HepG2 (cell line): Measurements from ENCODE around the gene SMAD3. TPM values are rescaled to one million over a fixed set of nuclear protein-coding genes. Genes with fewer than 3 reads are reported as not detected.

Experiments used
- FOSL2 ChIP-seq: sonication (generic); formaldehyde crosslinking; IDR thresholded peaks from 2 replicates; pipeline ENCODE4 v1.4.0; 2020; ENCODE audit warnings: missing genetic modification reagents
- GPN1 ChIP-seq: sonication (generic); formaldehyde crosslinking; IDR thresholded peaks from 2 replicates; pipeline ENCODE4 v1.5.1; 2020; ENCODE audit warnings: missing genetic modification reagents, borderline replicate concordance
- HOXA7 ChIP-seq: sonication (generic); formaldehyde crosslinking; IDR thresholded peaks from 2 replicates; pipeline ENCODE4 v1.8.1; 2022; ENCODE audit warnings: mild to moderate bottlenecking, missing genetic modification reagents, moderate library complexity
- MEF2D ChIP-seq: sonication (generic); formaldehyde crosslinking; IDR thresholded peaks from 2 replicates; pipeline ENCODE4 v1.5.1; 2020; ENCODE audit warnings: mild to moderate bottlenecking, missing genetic modification reagents
- MEIS2 ChIP-seq: sonication (generic); formaldehyde crosslinking; IDR thresholded peaks from 2 replicates; pipeline ENCODE4 v1.9.0; 2021; ENCODE audit warnings: mild to moderate bottlenecking, missing genetic modification reagents
- NR2F1 ChIP-seq, 2 experiments: fragments of 450-650 bp in 1 of 2; formaldehyde crosslinking in 1 of 2; IDR thresholded peaks; 2 replicates each; pipeline versions ENCODE4 v1.5.0 to v1.6.1; 2016 to 2020; ENCODE audit warnings: mild to moderate bottlenecking in 1 of 2, missing compliant biosample characterization in 1 of 2, missing genetic modification reagents in 1 of 2, moderate library complexity in 1 of 2
- RNF2 ChIP-seq: fragments of 450-650 bp; conservative IDR thresholded peaks from 2 replicates; pipeline ENCODE4 v1.6.1; 2016; ENCODE audit warnings: low read depth
- ZNF670 ChIP-seq: sonication (generic); formaldehyde crosslinking; IDR thresholded peaks from 2 replicates; pipeline ENCODE4 v1.8.0; 2022; ENCODE audit warnings: mild to moderate bottlenecking, missing genetic modification reagents, borderline replicate concordance
- ZNF839 ChIP-seq: sonication (generic); formaldehyde crosslinking; IDR thresholded peaks from 2 replicates; pipeline ENCODE4 v1.4.0; 2020; ENCODE audit warnings: missing genetic modification reagents, mild to moderate bottlenecking, borderline replicate concordance
- ZNF850 ChIP-seq: sonication (generic); formaldehyde crosslinking; conservative IDR thresholded peaks from 2 replicates; pipeline ENCODE4 v1.9.0; 2021; ENCODE audit warnings: mild to moderate bottlenecking, missing genetic modification reagents
- polyA plus RNA-seq, 8 experiments: library from polyadenylated mRNA; depleted of rRNA in 3 of 8; stranded (reverse) in 7 of 8; unstranded in 1 of 8; fragments of >200 nt; fragmentation: Illumina TruSeq in 4 of 8; extraction: Trizol in 4 of 8; gene quantifications; 2 replicates each; pipeline versions ENCODE4 v1.2.1 to v1.2.3, GENCODE V29; 2011 to 2016; ENCODE audit warnings: low read depth in 4 of 8, missing spikeins in 1 of 8, mixed read lengths in 1 of 8; ENCODE audit not compliant: insufficient read depth in 1 of 8
- total RNA-seq, 5 experiments: library from RNA; depleted of rRNA; stranded (reverse); fragments of >200 nt; fragmentation: Illumina TruSeq; extraction: Trizol; gene quantifications; 2 replicates each; pipeline ENCODE4 v1.2.3, GENCODE V29; 2016; ENCODE audit warnings: low read depth in 1 of 5
- TF ChIP-seq, protein P1 (sequence below): sonication (generic); formaldehyde crosslinking; IDR thresholded peaks from 2 replicates; pipeline ENCODE4 v1.5.1; 2020; ENCODE audit warnings: mild to moderate bottlenecking, missing genetic modification reagents, moderate library complexity
- TF ChIP-seq, protein P2 (sequence below): IDR thresholded peaks from 2 replicates; pipeline ENCODE4 v1.4.0; 2020; ENCODE audit warnings: mild to moderate bottlenecking, missing genetic modification reagents
- TF ChIP-seq, protein P3 (sequence below): sonication (generic); formaldehyde crosslinking; IDR thresholded peaks from 2 replicates; pipeline ENCODE4 v1.4.0; 2020; ENCODE audit warnings: mild to moderate bottlenecking, missing genetic modification reagents, borderline replicate concordance
- TF ChIP-seq, protein P4 (sequence below): sonication (generic); formaldehyde crosslinking; IDR thresholded peaks from 2 replicates; pipeline ENCODE4 v1.4.0; 2020; ENCODE audit warnings: mild to moderate bottlenecking, low read depth, missing genetic modification reagents

SMAD3 gene
- total and polyA plus RNA-seq, 2 of the 13 experiments (the other 11 are each of a cell fraction or from before 2014, with no cell fraction given), result 8.6 to 56.3 TPM

DNA sequence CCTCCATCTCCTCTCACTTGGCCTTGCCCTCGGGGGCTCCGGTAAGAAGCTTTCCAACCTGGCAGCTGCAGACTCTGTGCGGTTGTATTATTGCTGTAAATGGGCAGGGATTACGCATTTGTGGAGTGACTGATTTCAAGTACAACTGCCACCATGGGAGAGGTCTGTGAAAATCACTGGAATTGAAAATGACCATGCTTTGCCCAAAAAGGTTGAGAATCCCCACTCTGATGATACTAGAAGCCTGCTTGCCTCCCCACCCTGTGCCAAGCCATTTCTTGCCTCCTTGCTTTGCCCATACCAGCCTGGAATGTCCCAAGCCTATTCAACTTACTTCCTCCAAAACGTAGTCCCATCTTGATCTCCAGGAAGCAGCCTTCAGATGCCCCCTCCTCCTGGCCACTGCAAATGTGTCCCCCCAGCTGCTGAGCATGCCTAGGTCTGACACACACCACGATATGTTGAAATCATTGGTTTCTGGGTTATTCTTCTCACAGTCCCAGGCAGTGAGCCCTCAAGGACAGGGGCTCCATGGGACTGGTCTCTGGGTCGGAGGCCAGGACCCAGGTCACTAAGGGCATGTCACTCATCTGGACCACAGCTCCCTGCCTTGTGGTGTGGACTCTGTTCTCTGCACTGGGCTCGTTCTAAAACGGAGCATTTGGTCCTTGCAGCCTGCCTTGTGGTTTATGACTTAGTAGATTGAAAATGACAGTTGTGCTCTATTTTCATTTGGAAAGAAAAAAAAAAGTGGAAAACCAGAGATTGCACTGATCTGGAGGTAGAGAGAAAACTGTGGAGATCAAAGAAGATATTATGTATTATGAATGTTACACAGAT, 42.9 kb downstream of the SMAD3 start (continued):
- TF ChIP-seq, protein P1, sequence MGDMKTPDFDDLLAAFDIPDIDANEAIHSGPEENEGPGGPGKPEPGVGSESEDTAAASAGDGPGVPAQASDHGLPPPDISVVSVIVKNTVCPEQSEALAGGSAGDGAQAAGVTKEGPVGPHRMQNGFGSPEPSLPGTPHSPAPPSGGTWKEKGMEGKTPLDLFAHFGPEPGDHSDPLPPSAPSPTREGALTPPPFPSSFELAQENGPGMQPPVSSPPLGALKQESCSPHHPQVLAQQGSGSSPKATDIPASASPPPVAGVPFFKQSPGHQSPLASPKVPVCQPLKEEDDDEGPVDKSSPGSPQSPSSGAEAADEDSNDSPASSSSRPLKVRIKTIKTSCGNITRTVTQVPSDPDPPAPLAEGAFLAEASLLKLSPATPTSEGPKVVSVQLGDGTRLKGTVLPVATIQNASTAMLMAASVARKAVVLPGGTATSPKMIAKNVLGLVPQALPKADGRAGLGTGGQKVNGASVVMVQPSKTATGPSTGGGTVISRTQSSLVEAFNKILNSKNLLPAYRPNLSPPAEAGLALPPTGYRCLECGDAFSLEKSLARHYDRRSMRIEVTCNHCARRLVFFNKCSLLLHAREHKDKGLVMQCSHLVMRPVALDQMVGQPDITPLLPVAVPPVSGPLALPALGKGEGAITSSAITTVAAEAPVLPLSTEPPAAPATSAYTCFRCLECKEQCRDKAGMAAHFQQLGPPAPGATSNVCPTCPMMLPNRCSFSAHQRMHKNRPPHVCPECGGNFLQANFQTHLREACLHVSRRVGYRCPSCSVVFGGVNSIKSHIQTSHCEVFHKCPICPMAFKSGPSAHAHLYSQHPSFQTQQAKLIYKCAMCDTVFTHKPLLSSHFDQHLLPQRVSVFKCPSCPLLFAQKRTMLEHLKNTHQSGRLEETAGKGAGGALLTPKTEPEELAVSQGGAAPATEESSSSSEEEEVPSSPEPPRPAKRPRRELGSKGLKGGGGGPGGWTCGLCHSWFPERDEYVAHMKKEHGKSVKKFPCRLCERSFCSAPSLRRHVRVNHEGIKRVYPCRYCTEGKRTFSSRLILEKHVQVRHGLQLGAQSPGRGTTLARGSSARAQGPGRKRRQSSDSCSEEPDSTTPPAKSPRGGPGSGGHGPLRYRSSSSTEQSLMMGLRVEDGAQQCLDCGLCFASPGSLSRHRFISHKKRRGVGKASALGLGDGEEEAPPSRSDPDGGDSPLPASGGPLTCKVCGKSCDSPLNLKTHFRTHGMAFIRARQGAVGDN (CRISPR knock-in tag), result peak; percentile 52
- TF ChIP-seq ZNF850 (CRISPR knock-in tag) (no peak), NR2F1 (CRISPR knock-in tag; IDR thresholded peaks at IDR 0.05) (peak; percentile 75 to 84), GPN1 (CRISPR knock-in tag) (no peak), FOSL2 (peak; percentile 30; the same call in 1 of the 2 replicates), ZNF670 (CRISPR knock-in tag) (no peak), MEF2D (CRISPR knock-in tag) (no peak), HOXA7 (no peak), RNF2 (no peak), MEIS2 (CRISPR knock-in tag) (0 out of 2 replicates have a peak, but pooled peaks have one; percentile 46), ZNF839 (CRISPR knock-in tag) (no peak)
- TF ChIP-seq, protein P2, sequence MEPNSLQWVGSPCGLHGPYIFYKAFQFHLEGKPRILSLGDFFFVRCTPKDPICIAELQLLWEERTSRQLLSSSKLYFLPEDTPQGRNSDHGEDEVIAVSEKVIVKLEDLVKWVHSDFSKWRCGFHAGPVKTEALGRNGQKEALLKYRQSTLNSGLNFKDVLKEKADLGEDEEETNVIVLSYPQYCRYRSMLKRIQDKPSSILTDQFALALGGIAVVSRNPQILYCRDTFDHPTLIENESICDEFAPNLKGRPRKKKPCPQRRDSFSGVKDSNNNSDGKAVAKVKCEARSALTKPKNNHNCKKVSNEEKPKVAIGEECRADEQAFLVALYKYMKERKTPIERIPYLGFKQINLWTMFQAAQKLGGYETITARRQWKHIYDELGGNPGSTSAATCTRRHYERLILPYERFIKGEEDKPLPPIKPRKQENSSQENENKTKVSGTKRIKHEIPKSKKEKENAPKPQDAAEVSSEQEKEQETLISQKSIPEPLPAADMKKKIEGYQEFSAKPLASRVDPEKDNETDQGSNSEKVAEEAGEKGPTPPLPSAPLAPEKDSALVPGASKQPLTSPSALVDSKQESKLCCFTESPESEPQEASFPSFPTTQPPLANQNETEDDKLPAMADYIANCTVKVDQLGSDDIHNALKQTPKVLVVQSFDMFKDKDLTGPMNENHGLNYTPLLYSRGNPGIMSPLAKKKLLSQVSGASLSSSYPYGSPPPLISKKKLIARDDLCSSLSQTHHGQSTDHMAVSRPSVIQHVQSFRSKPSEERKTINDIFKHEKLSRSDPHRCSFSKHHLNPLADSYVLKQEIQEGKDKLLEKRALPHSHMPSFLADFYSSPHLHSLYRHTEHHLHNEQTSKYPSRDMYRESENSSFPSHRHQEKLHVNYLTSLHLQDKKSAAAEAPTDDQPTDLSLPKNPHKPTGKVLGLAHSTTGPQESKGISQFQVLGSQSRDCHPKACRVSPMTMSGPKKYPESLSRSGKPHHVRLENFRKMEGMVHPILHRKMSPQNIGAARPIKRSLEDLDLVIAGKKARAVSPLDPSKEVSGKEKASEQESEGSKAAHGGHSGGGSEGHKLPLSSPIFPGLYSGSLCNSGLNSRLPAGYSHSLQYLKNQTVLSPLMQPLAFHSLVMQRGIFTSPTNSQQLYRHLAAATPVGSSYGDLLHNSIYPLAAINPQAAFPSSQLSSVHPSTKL (CRISPR knock-in tag), result 0 out of 2 replicates have a peak, but pooled peaks have one; percentile 15
- TF ChIP-seq, protein P3, sequence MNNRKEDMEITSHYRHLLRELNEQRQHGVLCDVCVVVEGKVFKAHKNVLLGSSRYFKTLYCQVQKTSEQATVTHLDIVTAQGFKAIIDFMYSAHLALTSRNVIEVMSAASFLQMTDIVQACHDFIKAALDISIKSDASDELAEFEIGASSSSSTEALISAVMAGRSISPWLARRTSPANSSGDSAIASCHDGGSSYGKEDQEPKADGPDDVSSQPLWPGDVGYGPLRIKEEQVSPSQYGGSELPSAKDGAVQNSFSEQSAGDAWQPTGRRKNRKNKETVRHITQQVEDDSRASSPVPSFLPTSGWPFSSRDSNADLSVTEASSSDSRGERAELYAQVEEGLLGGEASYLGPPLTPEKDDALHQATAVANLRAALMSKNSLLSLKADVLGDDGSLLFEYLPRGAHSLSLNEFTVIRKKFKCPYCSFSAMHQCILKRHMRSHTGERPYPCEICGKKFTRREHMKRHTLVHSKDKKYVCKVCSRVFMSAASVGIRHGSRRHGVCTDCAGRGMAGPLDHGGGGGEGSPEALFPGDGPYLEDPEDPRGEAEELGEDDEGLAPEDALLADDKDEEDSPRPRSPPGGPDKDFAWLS (CRISPR knock-in tag), result no peak
- TF ChIP-seq, protein P4, sequence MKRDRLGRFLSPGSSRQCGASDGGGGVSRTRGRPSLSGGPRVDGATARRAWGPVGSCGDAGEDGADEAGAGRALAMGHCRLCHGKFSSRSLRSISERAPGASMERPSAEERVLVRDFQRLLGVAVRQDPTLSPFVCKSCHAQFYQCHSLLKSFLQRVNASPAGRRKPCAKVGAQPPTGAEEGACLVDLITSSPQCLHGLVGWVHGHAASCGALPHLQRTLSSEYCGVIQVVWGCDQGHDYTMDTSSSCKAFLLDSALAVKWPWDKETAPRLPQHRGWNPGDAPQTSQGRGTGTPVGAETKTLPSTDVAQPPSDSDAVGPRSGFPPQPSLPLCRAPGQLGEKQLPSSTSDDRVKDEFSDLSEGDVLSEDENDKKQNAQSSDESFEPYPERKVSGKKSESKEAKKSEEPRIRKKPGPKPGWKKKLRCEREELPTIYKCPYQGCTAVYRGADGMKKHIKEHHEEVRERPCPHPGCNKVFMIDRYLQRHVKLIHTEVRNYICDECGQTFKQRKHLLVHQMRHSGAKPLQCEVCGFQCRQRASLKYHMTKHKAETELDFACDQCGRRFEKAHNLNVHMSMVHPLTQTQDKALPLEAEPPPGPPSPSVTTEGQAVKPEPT (CRISPR knock-in tag), result no peak
